ENCODE results near the gene EPHA3.

DNA sequence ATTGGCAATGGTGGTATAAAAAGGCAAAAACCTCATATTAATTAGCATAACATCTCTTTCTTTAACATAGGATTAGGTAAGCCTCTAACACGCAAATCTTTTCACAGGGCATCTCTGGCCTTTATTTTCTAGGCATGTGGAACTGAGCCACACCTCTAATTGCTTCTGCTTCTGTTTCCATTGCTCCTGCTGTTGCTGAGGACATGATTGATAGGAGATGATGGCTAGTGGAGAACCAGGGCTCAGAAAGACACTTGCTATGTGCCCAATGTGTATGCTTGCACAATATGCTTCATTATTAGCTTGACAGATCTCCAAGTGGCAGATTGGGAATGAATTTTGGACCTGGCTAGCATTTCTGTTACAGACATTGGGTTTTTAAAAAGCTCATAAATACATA lies 114.5 kb downstream of the EPHA3 start:
- TF ChIP-seq, protein P1, sequence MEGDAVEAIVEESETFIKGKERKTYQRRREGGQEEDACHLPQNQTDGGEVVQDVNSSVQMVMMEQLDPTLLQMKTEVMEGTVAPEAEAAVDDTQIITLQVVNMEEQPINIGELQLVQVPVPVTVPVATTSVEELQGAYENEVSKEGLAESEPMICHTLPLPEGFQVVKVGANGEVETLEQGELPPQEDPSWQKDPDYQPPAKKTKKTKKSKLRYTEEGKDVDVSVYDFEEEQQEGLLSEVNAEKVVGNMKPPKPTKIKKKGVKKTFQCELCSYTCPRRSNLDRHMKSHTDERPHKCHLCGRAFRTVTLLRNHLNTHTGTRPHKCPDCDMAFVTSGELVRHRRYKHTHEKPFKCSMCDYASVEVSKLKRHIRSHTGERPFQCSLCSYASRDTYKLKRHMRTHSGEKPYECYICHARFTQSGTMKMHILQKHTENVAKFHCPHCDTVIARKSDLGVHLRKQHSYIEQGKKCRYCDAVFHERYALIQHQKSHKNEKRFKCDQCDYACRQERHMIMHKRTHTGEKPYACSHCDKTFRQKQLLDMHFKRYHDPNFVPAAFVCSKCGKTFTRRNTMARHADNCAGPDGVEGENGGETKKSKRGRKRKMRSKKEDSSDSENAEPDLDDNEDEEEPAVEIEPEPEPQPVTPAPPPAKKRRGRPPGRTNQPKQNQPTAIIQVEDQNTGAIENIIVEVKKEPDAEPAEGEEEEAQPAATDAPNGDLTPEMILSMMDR (IDR thresholded peaks at IDR 0.05; ENCODE audit: extremely low read depth in 1 of 2, insufficient read depth in 1 of 2, low read depth in 1 of 2, low read length in 2 of 2): no peak
- no peak for TF ChIP-seq POLR2A (IDR thresholded peaks at IDR 0.05; ENCODE audit: low read depth, low read length)
- TF ChIP-seq POLR2AphosphoS5 (IDR thresholded peaks at IDR 0.05; ENCODE audit: insufficient read depth, low read depth, low read length): no peak
- no peak for TF ChIP-seq JUN (IDR thresholded peaks at IDR 0.05; ENCODE audit: borderline replicate concordance, insufficient read depth, insufficient read length, low read depth)
- no peak for TF ChIP-seq EZH2 (IDR thresholded peaks at IDR 0.05; ENCODE audit: borderline replicate concordance, low read depth, low read length, severe bottlenecking)
- TF ChIP-seq, protein P2, sequence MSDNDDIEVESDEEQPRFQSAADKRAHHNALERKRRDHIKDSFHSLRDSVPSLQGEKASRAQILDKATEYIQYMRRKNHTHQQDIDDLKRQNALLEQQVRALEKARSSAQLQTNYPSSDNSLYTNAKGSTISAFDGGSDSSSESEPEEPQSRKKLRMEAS (IDR thresholded peaks at IDR 0.05; ENCODE audit: insufficient read depth, insufficient read length): no peak
